GM19240 (cell line): ENCODE results near the gene RHEB.
A peak's percentile ranks its signal among the peaks of the same experiment; 100 is the strongest.

ENCODE experiments used
- DNase-seq: peaks from one replicate; pipeline ENCODE4 v3.0.0; 2011; ENCODE audit warnings: low spot score; ENCODE audit not compliant: insufficient read length

RHEB gene

GRCh38 chr7:151432658-151433521 lies 86.8 kb downstream of the RHEB start:
- peak; percentile 47 for DNase-seq

GRCh38 chr7:151431768-151432311 lies 87.9 kb downstream of the RHEB start:
- DNase-seq, result no peak

GRCh38 chr7:151431281-151431767 lies 88.4 kb downstream of the RHEB start:
- no peak for DNase-seq

GRCh38 chr7:151430391-151431205 lies 89.1 kb downstream of the RHEB start:
- DNase-seq, result no peak

- no peak for DNase-seq
These were observed 89.9 kb downstream of the RHEB start for GRCh38 chr7:151429560-151430331.

GRCh38 chr7:151429237-151429559 lies 90.5 kb downstream of the RHEB start:
- DNase-seq, result no peak

- DNase-seq, result no peak
These were observed 91.1 kb downstream of the RHEB start for GRCh38 chr7:151428378-151429236.

GRCh38 chr7:151427705-151428377 lies 91.9 kb downstream of the RHEB start:
- DNase-seq, result no peak

- DNase-seq, result no peak
These were observed 92.6 kb downstream of the RHEB start for GRCh38 chr7:151426904-151427704.

GRCh38 chr7:151426441-151426903 lies 93.2 kb downstream of the RHEB start:
- DNase-seq, result no peak

- no peak for DNase-seq
These were observed 93.8 kb downstream of the RHEB start for GRCh38 chr7:151425670-151426440.

GRCh38 chr7:151424799-151425198 lies 94.9 kb downstream of the RHEB start:
- DNase-seq, result no peak

GRCh38 chr7:151423936-151424335 lies 95.8 kb downstream of the RHEB start:
- DNase-seq, result no peak

- DNase-seq, result no peak
These were observed 96.5 kb downstream of the RHEB start for GRCh38 chr7:151423226-151423625.

GRCh38 chr7:151422212-151422611 lies 97.5 kb downstream of the RHEB start:
- DNase-seq, result no peak

GRCh38 chr7:151420144-151420543 lies 99.6 kb downstream of the RHEB start:
- DNase-seq, result no peak

GRCh38 chr7:151416941-151417315 lies 102.8 kb downstream of the RHEB start:
- DNase-seq, result no peak
